GM12872 (cell line): Measurements from ENCODE around the gene SH3BGRL2.

Source experiments
- CTCF ChIP-seq: IDR thresholded peaks from 3 replicates; pipeline ENCODE4 v1.5.1; 2011; ENCODE audit warnings: low read depth, mild to moderate bottlenecking, low read length, moderate library complexity; ENCODE audit not compliant: insufficient read depth

The SH3BGRL2 gene

DNA sequence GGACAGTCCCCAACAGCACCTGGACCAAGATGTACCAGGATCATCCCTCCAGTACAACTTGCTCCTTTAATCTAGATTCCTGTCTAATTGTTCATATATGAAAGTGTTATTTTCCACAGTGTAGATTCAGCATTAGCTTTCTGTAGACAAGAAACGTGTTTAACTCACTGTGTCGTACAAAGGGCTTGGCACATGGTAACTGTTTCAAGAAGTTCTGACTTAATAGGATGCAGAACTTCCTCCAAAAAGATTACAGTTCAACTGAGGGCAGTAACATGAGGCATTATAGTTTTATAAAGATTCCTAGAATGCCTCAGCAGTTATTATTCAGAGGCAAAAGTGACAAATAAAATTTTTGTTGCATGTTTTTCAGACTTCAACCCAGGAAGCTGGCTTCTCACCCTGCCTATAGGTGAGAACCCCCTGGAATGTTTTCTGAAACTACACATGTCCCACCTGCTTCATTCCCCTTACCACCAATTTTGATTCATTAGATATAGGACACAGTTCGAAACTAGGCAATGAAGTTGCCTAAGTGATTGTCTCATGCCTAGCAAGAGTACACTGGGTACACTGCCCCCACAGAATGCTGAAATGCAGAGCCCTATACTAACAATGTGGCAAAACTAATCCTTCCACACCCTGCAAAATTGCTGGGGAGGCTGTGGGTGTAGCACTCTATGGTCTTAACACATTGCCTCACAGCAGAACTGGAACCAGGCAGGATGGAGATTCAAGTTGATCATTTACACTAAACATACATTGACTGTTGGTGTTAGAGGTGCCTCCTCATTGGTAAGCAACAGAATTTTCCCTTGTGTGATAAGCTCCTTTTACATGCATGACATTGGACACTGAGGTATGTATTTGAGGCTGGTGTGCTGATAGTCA is 22.6 kb upstream of the SH3BGRL2 start:
- no peak for TF ChIP-seq CTCF

- TF ChIP-seq CTCF = no peak
These were observed 21.9 kb upstream of the SH3BGRL2 start for GRCh38 chr6:79609225-79609595.

DNA sequence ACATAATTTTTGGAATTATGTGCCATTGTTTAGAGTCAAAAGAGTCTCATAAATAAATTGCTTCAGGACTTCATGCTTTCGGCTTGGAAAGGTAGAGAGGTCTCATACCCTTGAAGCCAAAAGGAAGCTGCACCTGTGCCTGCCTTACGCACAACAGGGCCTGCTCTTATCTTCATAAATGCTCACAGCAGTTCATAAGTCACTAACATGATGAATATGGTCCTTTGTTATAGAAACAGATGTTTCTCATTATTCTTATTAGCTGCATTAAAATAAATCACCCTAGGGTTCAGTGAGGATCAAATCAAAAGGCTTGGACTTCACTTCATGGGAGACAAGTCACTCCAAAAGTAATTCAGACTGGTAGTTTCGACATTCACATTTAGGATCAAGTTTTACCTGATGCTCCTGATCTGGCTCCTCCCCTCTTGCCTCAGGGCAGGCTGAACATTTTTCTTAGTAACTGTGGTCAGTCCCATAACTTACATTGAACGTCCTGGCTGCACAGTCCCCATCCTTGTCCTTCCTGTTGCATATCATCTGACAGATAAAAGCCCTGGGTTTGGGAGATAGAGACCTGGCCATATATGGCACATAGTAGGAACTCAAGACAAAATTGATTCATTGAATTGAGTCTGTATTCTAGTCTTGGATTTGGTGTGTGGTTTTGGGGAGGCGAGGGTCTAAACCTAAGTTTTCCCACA is 20.7 kb upstream of the SH3BGRL2 start:
- no peak for TF ChIP-seq CTCF

GRCh38 chr6:79612457-79612856 is 18.7 kb upstream of the SH3BGRL2 start:
- no peak for TF ChIP-seq CTCF

- TF ChIP-seq CTCF = no peak
These were observed 18.2 kb upstream of the SH3BGRL2 start for GRCh38 chr6:79612918-79613317.

- TF ChIP-seq CTCF = no peak
These were observed 17.2 kb upstream of the SH3BGRL2 start for GRCh38 chr6:79613912-79614311.

DNA sequence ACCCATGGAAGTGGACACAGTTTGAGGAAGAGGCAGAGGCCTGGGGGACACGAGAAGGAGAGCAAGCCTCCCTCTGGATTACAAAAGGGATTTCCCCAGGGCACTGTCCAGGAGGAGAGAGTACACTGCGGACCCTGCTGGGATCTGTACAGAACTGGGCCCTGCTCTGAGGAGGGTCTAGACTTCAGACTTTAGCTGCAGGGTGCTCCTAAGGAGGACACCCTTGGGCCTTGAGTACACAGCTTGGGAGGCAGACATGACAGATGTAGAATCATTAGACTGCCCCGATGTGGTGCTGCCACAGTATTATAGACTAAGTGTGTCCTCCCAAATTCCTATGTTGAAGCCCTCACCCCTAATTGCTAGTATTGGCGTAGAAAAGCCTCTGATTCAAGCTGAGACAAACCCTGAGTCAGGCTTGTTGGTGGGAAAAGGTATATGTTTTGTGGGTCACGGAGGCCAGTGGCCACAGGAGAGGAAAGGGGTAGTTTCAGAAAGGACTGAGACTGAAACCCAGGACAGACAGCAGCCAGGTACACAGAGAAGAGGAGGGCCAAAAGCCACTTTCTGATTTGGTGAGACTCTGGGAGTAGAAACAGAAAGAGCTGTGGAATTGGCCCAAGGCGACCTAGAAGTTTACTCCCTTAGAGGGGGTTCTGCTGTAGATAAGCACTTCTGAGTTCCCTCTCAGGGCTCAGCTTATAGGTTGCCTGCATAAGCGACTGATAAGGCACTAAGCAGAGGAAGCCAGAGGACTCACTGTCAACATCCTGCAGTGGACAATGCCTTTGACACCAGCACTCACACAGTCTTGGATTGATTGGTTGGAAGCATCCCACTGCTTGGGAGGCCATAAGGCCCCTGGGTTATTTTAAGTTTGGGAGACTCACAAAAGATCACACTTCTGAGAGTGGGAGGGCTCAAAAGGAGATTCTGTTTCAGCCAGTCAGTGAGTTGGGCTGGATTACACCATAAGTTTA is 16.5 kb upstream of the SH3BGRL2 start:
- no peak for TF ChIP-seq CTCF
